ENCODE results near the gene CPTP.
A peak's percentile ranks its signal among the peaks of the same experiment; 100 is the strongest.

Gene CPTP

DNA sequence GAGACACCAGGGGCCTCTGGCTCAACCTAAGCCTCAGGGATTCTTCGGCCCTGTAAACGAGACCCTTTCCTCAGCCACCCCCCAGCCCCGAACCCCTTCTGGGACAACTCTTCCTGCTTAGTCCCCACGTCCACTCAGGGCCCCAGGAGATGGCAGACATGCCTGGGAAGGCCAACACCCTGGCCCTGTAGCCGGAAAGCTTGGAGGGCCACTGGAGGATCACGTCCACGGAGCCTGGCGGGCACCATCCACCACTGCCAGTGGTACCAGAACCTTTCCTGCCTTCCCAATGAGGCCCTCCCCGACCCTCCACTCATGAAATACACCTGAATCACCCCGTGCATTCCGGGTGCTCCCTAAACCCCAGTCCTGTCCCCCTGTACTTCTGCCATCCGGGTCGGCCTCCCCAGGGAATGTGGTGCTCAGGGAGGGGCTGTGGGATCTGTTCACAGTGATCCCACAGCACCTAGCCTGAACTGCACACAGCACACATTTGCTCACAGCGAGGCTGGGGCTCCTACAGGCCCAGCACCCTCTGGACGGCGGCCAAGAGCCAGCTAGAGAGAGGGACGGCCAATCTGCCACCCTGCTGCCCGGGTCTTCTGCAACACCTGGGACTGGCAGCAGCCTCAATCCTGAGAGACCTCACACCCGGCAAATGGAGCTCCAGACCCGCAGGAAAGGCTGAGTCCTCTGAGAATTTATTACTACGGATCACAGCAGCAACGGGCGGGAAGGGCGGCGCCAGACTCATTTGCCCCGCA, 48.6 kb downstream of the CPTP start:
- DNase-seq (ENCODE audit: low spot score): no peak
- in situ Hi-C loops (cut with MboI; ENCODE audit: low sequenced_read_pairs, unreplicated experiment): no loop called here
- TF ChIP-seq, protein P1, sequence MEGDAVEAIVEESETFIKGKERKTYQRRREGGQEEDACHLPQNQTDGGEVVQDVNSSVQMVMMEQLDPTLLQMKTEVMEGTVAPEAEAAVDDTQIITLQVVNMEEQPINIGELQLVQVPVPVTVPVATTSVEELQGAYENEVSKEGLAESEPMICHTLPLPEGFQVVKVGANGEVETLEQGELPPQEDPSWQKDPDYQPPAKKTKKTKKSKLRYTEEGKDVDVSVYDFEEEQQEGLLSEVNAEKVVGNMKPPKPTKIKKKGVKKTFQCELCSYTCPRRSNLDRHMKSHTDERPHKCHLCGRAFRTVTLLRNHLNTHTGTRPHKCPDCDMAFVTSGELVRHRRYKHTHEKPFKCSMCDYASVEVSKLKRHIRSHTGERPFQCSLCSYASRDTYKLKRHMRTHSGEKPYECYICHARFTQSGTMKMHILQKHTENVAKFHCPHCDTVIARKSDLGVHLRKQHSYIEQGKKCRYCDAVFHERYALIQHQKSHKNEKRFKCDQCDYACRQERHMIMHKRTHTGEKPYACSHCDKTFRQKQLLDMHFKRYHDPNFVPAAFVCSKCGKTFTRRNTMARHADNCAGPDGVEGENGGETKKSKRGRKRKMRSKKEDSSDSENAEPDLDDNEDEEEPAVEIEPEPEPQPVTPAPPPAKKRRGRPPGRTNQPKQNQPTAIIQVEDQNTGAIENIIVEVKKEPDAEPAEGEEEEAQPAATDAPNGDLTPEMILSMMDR (IDR thresholded peaks at IDR 0.05; ENCODE audit: borderline replicate concordance, control extremely low read depth, extremely low read depth, insufficient read depth, missing control alignments): no peak

DNA sequence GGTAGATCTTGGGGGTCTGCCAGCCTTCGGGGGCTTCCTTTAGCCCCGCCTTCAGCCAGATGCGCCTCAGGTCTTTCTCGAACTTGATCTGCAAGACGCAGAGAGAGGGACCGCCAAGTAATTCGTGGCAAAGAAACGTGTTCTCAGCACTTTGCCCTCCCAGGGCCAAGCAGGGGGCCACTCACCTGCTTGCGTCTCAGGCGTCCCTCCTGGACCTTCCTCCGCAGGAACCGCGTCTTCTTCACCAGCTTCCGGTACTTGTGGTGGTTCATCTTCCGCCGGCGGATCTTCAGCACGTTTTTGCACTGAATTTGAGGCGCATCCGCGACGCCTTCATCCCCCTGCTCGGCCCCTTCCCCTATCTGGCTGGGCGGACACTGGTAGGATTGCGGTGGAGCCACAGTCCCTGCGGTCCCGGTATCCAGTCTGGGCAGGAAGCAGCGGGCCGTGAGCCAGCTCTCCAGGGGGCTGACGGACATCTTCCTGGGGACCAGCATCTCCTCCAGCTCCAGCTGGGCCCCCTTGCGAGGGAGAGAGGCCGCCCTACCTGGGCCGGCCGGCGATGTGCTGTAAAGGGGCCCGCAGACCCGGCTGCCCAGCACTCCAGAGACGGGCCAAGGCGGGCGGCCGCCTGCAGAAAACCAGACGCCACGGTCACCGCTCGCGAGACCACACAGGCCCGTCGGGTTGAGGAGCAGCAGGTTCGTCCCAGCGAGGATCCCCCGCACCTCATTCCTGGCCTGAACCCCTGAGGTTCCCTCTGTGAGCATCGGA, 49.4 kb downstream of the CPTP start:
- in situ Hi-C loops (cut with MboI; ENCODE audit: low sequenced_read_pairs, unreplicated experiment): no loop called here
- DNase-seq (ENCODE audit: low spot score): no peak
- TF ChIP-seq, protein P1 (IDR thresholded peaks at IDR 0.05; ENCODE audit: borderline replicate concordance, control extremely low read depth, extremely low read depth, insufficient read depth, missing control alignments): no peak

DNA sequence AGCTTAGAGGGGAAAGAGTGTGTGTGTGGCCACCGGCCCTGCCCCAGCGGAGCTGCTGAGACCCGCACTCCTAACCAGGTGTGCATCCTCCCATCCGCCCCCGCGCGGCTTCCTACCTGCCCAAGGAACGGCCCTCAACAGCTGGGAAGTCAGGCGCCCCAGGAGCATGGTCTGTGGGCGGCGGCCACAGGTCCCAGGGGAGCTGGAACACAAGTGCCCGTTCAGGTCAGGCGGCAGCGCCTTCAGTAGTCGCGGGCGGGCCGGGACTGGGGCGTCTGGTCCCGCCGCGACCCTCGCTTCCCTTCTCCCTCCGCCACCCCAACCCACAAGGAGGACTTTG, 50.0 kb downstream of the CPTP start:
- in situ Hi-C loops (cut with MboI; ENCODE audit: low sequenced_read_pairs, unreplicated experiment): no loop called here
- TF ChIP-seq, protein P1 (IDR thresholded peaks at IDR 0.05; ENCODE audit: borderline replicate concordance, control extremely low read depth, extremely low read depth, insufficient read depth, missing control alignments): no peak
- no peak for DNase-seq (ENCODE audit: low spot score)

DNA sequence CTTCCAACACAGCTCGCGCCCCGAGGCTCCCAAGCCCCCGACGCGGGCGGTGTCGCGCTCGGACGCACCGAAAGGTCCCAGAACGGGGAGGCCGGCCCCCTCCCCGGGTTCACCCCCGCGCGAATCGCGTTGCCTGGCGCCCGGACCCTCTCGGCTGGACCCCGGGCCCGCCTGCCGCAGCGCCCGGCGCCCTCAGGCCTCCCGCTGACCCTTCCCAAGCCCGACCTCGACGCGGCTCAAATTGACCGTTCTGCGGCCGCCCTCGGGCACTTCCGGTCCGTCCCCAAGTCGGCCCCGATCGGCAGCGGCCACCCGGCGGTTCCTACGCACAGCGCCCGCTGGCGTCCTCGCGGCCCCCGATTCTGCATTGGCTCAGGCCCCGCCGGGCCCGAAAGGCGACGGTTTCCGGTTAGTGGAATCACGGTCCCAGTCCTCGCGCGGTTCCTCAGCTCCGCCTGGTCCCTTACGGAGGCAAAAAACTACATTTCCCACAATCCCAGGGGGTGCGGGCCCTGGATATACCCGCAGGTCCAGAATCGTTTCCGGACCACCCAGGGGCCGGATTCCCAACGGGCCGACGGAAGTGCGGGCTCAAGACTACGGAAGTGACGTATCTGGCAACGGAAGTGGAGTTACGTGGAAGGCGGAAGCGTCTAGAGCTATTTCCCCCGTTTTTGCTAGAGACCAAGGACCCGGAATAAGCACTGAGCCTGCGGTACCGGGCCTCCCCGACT, 50.5 kb downstream of the CPTP start, which contains the start of gene AURKAIP1:
AURKAIP1 (minus strand) TSS at position 279 of the 734 bp plus-strand sequence. CDS start 451 bp downstream, outside the sequence.
- peak; percentile 99 for DNase-seq (ENCODE audit: low spot score)
- TF ChIP-seq, protein P1 (IDR thresholded peaks at IDR 0.05; ENCODE audit: borderline replicate concordance, control extremely low read depth, extremely low read depth, insufficient read depth, missing control alignments): no peak
- in situ Hi-C loops (cut with MboI; ENCODE audit: low sequenced_read_pairs, unreplicated experiment): no loop called here

DNA sequence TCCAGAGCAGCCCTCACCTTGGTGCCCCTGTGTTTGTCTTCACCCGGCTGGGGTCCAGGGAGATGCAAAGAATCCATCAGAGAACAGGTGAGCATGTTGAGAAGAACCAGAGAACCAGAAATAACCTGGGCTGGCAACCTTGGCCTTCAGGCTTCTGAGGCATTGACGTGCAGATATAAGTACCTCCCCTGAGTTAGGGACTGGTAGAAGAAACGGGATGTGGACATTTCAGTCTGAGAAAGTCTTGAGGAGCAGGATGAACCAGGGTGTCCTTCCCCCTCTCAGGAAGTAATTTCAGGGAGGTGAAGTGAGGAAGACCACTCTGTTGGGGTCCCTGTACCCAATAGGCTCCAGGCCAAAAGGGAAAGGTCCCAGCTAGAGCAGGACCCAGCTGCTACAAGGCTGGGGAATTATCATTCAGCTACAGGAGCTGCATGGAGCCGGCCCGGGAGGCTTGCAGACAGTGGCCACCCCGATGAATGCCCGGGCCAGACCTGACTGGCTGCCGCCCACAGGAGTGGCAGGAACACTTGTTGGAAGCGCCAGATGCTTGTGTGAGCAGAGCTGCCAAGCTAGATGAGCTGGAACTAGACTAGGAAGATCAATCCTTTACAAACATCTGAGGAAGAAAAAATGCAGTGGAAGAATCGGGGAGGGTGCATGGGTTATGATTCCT, 52.1 kb downstream of the CPTP start:
- no peak for DNase-seq (ENCODE audit: low spot score)
- TF ChIP-seq, protein P1 (IDR thresholded peaks at IDR 0.05; ENCODE audit: borderline replicate concordance, control extremely low read depth, extremely low read depth, insufficient read depth, missing control alignments): no peak
- in situ Hi-C loops (cut with MboI; ENCODE audit: low sequenced_read_pairs, unreplicated experiment): no loop called here

All from GM13976 (cell line).